Suppressor macrophage treated with lipopolysaccharide for 4 hours (primary cell): ENCODE measurements around the gene SH3TC2.

Experiments
- DNase-seq: peaks from one replicate; pipeline ENCODE4 v3.0.0-alpha.2; 2020

The SH3TC2 gene

DNA sequence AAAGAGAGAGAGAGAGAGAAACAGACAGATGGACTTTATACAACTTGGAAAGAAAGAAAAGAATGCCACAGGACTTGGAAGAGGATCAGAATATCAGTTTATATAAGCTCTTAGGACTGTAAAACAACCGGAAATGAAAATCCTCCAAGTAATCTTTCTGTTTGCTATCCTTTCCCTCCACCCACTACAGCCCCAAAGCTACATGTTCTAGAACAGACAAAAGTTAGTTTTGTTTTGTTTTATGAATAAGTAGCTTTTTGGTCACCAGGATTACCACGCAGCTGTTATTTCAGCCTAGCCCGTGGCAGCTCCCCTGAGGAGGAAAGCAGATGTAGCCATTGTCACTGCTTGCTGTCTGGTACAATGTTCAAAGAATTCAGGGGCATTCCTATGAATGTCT is 66.6 kb downstream of the SH3TC2 start:
- no peak for DNase-seq

DNA sequence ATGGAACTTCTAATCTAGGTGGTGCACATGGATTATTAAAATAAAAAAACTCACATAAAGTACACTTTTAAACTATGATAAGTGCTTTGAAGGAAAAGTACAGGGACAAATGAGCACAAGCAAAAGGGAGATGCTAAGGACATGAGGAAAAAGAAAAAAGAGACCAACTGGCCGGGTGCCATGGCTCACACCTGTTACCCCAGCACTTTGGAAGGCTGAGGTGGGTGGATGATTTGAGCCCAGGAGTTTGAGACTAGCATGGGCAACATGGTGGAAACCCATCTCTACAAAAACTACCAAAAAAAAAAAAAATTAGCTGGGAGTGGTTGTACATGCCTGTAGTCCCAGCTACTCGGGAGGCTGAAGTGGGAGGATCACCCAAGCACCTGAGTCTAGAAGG is 67.1 kb downstream of the SH3TC2 start:
- DNase-seq = no peak

DNA sequence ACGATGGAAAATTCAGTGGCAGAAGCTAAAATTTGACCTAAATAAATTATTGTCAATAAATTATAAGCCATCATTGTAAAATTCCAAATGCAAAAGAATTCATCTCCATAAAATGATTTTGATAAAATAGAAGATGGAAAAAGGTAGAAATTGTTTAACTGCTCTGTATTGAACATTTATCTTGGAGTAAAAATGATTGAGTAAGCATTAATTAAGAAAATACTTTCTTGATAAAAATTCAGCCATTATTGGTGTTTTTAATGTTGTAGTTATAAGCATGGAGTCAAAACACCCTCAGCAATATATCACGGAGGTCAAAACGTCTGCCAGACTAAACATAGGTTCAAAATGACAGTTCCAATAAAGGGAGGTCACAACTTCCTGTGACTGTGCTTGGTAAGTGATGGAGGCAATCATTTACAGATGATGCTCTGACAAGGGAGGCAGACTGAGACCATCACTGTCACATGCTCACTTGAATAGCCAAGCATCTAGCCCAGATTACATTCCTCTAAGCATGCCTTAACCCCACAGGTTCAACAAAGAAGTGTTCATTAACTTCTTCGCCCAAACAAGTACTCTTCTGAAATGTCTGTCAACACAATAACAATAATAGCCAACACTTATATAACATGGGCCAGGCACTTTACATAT is 69.5 kb downstream of the SH3TC2 start:
- DNase-seq = no peak

DNA sequence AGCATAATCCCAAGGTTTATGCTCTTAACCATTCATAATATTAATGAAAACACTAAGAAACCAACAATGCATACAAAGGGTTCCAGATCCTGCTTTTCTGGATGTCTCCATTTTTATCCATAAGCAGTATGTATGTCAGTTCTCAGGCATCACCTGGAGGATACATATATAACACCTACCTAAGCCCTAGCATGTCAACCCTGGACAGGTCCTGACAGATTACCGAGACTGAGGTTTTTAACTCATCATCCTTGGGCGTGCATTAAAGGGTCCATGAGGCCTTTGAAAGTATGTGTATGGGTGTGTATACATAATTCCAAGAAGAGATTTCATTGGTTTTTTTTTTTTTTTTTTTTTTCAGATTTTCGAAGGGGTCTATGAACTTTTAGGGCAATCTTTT is 70.6 kb downstream of the SH3TC2 start:
- DNase-seq = no peak

DNA sequence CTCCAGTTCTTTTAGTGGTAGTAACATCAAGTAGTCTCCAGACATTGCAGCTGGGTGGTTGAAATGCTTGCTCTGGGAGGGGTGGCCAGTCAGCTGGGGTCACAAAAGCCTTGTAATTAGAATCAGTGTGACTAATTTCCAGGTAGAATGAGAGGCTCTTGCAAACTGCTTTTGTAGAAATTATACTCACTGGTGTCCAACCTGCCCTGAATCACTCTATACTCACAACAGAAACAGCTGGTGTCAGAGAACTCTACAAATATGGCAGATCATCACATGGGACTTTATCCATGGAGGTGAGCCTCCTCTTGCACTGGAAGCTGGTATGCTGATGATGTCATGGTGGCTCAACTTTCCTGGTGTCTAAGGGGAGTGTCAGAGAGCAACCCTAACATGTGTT is 71.3 kb downstream of the SH3TC2 start:
- no peak for DNase-seq

DNA sequence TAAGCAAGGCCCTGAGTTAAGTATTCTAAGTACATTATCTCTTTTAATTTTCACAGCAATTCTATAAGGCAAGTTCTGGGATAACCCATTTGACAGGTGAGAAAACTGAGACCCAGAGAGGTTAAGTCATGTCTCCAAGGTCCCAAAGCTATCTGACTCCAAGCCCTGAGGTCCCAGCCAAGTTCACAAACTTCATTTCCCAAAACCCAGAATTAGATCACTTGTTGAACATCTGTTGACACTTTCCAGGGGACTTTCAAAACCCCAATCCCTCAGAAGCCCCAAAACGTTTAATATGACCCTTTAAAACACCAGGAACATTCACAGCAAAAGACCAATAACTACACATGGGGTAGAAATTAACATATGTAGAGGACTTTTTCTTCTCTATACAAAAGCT is 72.0 kb downstream of the SH3TC2 start:
- no peak for DNase-seq

DNA sequence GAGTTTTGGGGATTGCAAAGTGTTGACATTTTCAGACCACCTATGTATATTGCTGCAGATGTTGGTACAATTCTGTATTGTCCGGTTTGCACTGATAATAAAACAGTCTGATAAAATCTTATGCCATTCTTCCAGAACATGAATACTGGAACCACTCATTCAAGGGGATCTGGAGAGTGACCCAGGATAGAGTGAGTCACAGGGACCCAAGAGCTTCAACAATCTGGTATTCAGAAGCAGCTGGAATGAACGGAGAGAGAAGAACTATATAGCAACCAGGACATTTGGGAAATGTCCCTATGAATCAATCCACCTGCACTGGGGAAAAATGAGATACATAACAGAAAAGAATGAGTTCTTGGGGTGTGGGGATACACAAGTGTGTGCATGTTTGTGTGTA is 73.3 kb downstream of the SH3TC2 start:
- DNase-seq = no peak

DNA sequence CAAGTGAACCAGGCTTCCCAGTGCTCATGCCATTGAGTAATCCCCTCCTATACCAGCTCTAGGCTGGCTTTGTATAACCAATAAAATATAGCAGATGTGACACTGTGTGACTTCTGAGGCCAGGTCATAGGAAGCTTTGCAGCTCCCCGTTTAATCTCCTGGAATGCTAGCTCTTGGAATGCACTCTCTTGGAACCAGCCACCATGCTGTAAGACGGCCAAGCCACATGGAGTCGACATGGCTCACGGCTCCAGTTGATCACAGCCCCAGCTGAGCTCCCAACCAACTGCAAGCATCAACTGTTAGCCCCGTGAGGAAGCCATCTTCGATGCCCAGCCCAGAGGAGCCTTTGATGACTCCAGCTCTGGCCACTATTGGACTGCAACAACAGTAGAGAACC is 74.5 kb downstream of the SH3TC2 start:
- DNase-seq = no peak

DNA sequence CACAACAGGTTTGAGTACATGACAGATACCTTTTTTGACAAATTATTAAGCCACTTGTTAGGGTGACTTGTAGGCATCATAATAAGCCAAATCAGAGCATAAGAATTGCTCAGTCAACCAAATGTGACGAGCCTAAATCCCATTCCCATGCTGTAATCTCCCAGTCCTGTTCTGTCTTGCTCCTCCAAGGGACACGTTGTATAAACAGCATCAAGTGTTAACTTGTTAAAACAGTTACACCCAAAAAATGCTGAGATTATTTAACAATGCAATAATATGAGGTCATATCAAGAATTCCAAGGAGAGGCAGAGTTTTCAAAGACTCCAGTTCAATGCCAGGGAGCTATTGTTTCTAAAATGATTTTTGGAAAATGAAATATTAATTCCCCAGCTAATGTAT is 76.2 kb downstream of the SH3TC2 start:
- DNase-seq = no peak

DNA sequence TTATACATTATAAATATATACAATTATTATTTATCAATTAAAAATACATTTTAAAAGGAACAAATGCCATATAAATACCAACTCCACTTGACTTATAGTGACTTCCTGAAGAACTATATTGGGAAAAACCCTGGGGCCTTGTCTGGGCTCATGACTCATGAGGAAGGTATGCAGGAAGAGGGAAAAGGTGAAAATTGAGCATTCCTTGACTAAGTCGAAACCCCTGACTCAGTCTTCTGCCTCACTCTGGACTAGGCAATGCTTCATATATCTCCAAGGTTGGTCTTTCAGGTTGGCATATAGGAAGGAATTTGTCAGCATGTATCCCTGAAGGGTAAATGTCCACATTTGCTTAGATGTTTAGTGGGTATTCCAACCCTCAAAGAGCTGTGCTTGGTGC is 78.5 kb downstream of the SH3TC2 start:
- DNase-seq = no peak

DNA sequence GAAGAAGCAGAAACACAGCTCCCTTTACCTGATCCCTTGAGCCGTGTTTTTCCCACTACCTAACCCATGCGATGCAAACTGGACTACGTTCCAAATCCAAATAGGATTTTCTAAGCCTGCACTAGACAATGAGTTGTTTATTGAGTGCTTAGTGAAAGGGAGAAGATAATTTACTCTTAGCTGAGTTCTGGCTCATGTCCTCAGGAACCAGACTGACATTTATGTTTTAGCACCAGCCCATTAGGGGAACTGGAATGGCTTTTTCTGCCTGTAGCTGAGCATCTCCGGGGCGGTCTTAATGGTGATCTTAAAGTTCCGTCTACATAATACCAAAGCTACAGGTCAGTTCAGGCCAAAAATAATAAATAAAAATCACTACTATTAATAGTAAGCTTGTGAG is 81.5 kb downstream of the SH3TC2 start:
- DNase-seq = no peak

DNA sequence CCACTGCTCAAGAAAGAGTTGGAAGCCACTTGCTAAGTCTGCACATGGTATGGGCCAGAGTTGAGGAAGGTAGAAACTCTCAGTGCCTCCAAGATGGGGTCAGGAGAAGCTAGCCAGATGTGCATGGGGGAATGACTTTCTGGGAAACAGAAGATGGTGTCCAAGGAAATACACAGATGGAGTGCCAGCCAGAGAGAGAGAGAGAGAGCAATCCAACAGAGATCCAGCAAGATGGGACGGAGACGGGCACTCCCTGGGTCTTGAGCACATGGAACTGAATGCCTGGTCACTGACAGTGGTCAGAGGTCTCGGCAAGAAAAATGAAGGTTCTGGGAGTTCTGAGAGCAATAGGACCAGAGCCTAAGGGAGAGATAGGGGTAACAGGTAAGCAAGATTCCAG is 82.1 kb downstream of the SH3TC2 start:
- DNase-seq = no peak

DNA sequence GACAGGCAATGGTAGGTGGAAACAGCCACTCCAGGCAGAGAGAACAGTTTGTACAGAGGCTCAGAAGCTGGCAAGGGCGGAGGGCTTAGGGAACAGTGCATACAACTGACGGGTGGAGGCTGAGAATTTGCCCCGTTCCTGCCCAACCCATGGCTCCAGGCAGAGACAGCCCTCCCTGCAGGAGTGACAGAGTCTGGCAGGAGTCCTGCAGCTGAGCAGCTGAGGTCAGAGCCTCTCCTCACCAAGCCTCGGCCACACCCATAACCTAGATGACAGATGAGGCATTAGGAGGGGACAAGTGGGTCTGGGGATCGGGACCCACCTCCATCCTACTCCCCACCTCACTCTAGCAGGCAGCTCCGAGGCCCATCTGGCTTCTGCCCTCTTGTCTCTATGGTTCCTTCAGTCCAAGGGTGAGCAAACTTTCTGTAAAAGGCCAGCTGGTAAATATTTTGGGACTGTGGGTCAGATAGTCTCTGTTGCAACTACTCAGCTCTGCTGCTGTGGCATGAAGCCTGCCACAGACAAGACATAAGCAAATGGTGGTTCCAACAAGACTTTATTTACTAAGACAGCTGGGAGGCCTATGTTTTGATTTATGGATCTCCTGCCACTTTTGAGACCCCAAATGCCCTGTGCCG is 83.7 kb downstream of the SH3TC2 start:
- DNase-seq = no peak

DNA sequence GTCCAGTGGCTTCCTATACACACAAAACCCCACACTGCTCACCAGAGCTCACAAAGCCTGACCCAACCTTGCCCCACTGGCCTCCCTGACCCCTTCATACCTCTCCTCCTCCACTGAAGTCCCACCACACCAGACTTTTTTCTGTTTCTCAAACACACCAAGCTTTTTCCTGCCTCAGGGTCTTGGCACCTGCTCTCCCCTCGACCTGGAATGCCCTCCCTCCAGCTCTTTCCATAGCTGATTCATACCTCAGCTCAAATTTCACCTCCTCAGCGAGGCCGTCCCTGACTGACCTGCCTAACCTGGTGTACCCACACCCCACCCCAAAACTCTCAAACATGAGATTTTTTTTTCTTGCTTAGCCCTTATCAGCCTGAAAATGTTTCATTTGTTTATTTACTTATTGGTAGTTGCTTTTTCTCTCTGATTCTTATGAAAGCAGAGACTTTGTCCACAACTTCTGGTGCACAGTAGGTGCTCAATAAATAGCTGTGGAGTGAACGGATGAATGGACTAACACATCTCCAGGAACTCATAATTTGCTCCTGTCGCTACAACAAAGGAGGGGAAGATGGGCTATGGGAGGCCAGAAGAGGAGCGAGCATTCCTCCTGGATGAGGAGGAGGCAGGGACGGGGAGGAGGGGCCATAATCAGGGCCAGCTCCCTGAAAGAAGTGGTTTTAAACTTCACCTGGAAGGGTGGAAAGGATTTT is 84.3 kb downstream of the SH3TC2 start:
- DNase-seq = no peak

DNA sequence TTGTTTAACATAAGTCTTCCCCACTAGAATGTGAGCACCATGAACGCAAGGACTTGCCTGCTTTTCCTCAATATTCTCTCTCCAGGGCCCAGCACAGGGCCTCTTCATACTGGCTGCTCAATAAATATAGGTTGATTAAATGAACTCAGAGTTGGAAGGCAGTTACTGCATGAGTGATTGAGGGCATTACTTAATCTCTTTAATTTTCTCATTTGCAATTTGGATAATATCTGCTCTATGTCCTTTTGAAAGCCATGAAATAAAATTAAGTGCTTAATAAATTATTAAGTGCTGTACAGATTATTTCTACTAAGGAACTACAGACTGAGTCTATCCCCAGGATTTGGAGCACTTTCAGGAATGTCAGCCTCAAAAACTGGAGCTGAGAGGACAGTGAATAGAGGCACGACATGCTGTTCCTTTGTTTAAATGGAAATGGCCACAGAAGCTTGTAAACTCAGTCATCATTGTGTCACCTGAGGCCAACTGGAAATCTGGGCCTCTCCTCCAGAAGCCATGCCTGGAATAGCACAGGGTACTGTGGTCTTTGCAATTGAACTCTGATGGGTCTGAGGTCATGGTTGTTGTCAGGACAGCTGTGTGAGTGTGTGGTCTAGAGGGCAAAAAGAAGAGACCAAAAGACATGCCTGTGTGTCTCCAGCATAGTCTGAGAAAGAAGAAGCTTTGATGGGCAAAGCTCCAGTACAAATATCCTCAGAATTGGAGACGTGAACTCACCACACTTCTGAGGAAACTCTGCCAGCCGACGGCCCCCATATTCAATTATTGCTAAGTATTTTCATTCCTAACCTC is 86.1 kb downstream of the SH3TC2 start:
- no peak for DNase-seq

DNA sequence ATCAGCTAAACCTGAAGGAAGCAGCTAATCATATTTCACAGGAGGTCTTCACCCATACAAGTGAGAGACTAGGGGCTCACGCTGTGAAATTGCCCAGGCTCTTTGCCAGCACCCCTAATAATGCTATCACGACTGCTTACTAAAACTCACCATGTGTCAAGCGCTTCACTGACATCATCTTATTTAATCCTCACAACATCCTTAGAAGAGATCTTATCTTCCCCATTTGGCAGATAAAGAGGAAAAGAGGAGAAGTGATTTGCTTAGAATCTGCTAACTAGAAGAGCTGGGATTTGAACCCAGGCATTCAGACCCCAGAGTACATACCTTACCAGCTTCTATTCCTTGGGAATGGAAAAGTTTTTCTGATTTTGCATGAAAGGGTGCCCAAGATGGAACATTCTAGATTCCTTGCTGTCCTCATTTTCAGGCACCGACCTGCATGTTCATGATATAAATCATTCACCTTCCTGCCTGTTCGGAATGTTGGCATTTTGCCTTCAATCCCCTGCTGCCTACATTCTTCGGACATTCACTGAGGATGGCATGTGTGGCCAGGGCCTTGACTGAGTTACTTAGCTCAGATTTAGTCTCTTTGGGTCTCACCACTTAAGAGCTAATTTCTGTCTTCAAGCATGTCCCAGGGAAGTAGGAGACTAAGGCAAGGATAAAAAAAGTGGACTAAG is 88.1 kb downstream of the SH3TC2 start:
- DNase-seq = no peak

DNA sequence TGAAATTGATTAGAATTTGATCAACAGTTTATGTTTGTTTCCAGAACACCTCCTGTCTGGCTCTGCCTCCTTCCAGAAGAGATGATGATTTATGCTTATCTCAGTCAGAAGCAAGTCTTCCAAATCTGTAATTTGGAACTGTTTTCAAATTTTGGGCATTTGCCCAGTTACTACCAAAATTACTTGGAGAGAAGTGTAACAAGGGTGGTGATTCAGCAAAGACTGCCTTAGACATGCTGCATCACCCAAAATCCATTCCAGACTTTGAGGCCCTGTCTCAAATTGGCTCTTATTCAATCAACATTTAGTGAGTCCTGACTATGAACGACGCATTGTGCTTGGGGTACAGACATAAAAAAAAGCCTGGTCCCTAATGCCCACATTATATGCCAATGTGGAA is 89.4 kb downstream of the SH3TC2 start:
- no peak for DNase-seq

DNA sequence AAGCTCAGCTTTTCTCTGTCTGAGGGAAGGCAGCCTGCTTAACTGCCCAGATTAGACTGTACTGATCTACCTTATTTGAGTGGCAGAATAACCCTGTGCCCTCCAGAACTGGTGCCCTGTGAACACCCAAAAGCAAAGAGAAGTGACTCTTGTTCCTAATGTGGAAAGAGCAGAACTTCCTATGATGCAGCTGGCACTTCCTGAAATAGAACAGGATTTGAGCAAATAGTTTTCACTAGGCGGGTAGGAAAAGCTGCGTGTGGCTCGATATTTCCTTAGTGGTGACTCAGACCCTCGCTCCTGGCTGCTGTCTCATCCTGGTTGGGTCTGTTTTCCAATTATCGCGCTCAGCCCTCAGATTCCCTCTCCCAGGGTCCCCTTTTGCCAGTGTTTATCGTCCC is 89.9 kb downstream of the SH3TC2 start:
- peak; percentile 85 for DNase-seq

DNA sequence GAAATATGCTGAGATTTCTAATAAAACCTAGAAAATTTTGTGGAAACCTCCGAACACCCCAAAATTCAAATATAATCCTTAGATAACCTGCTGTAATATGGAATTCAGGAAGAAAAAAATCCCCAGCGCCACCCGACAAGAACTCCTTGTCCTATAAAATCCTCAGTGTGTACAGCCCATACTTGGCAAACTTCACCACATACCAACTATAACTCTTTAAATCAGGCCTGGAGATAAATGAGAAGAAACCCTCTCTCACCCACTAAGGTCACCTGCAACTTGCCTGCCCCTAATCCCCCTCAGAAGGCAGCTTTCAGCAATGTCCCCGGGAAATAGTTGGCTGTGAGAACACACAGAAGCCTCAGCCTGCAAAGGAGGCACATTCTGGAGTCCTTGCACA is 90.5 kb downstream of the SH3TC2 start:
- no peak for DNase-seq

DNA sequence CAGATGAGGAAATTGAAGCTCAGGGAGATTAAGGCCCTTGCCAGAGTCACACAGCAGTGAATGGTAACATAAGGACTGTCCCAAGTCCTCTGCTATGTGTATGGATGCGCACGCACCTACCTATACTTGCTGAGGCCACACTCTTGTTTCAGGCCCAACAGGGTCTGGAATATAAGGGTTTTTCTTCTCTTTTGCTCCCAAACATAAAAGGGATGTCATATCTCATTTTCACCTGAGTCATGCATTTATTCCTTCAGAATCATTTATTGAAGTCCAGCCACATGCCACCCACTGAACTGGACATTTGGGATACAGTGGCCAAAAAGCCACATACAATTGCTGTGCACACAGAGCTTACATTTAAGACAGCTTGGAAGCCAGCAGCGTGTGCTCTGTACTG is 92.0 kb downstream of the SH3TC2 start:
- no peak for DNase-seq

DNA sequence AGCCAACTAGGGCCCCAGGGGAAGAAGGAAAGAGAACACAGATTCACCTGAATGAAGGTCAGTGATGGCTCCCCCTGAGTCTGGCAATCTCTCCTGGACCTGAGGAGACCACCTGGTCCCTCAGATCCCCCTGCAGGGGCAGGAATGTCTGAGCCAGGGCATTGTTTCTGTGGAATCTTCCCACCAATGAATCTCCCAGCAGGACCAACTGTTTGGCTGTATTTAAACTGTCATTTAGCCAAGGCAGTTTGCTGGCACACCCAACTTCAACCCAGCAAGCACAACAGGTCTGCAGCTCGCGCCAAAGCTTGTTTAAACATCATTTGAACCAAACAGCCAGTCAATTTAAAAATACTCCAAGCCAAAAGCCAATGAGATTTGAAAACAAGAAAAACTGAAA is 92.6 kb downstream of the SH3TC2 start:
- no peak for DNase-seq

DNA sequence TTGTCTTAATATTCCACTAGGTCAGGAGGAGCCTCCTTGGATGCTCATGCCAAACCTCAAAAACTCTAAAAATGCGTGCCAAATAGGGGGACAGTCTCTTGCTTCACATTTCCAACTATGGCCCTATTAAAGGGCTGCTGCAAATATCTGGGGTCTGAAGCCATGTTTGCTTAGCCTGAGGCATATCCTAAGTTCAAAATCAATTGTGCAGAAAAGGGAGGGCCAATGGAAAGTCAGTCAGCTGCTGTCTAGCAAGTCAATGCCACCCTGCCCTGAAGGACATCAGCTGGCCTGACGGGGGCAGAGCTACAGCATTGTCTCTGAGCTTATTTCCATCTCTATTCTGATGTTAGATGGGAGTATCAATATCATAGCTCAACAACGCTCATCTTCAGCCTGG is 93.6 kb downstream of the SH3TC2 start:
- DNase-seq = no peak

DNA sequence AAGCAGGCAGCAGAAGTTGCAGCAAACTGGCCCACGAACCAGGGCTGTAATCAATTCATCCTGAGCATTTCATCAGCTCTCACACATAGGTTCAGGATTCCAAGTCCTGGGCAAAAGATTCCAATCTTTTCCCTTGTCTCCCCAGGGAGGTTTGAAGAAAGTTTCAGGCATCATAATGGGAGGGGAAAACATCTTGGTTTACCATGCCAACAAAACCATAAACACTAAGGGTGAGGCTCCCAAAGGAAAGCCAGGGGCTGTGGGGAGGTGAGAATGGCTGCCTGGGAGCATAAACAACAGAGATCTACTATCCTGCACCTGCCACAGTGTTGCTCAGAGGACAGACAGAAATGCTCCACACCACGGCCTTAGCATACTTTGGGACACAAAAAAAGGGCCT is 94.6 kb downstream of the SH3TC2 start:
- DNase-seq = no peak
